ENCODE measurements around the gene LBX2.
A peak's percentile ranks its signal among the peaks of the same experiment; 100 is the strongest.

LBX2 gene

DNA sequence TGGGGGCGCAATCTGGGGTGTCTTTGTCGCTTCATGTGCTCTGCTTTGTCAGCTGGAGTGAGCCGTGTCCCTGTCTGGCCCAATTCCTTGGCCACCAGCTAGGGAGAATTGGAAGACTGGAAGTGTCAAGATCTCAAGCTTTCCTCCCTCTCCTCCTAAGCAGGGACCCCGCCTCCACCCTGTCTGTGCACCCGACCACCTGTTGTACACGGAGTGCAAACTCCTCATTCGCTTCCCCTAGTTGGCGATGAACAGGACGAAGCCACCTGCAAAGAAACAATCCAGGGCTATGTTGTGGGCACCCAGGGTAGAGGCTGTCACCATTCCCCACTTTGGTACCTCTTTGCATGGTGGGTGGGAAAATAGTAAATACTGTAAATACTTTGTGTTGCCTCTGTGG lies 28.3 kb upstream of the LBX2 start:
- H3K4me2 ChIP-seq = peak overlapping the region; percentile 98
- H3K9ac ChIP-seq = peak overlapping the region; percentile 94; the same call in 1 of the 2 replicates
- no peaks in the 10 kb centered on the region for H3K9me3 ChIP-seq
- H3K4me3 ChIP-seq = peak overlapping the region; percentile 97
- H3K4me1 ChIP-seq = peaks cover 41% of the 10 kb centered on the region
- H4K20me1 ChIP-seq = peaks cover 32% of the 10 kb centered on the region
- H3K27ac ChIP-seq = no peak overlapping the region
- peaks cover 36% of the 10 kb centered on the region for H3K36me3 ChIP-seq
- TF ChIP-seq Cebpa-rat (IDR thresholded peaks at IDR 0.05) = no peak
- no peaks in the 10 kb centered on the region for H3K27me3 ChIP-seq

DNA sequence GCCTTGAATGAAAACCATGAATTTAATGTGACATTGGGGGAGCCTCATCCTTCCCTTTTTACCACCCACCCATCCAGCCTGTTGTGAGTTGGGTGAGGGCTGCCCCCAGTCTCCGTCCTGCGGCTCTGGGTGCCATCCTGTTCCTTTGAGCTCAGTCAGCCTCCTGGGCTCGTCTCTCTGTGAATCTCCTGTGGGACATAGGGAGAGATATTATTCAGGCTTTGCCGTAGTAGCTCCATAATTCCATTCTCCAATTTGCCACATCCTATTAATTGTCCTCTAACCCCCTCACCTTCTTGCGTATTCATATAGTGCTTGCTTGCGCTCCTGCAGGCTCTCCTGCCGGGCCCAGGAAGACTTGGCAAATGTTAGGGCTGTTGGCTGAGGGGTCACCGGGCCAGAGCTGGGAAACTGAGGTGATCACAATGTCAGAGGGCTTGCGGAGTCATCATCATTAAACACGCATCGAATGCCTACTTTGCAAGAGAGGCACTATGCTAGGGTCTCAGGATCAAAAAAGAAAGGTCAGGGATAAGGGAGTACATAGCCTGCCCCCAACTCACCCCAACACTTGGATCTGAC lies 27.3 kb upstream of the LBX2 start:
- Histone ChIP-seq H3K36me3 (peaks cover 31% of the 10 kb centered on the region), H3K27ac (no peak overlapping the region), H3K9me3 (no peaks in the 10 kb centered on the region), H3K4me1 (peaks cover 31% of the 10 kb centered on the region), H3K4me3 (no peak overlapping the region), H3K27me3 (no peaks in the 10 kb centered on the region; the same call in 1 of the 2 replicates), H4K20me1 (peaks cover 22% of the 10 kb centered on the region), H3K9ac (no peak overlapping the region), H3K4me2 (0 out of 2 replicates have a peak overlapping the region, but pooled peaks have one; percentile 8)
- TF ChIP-seq Cebpa-rat (IDR thresholded peaks at IDR 0.05) = no peak

DNA sequence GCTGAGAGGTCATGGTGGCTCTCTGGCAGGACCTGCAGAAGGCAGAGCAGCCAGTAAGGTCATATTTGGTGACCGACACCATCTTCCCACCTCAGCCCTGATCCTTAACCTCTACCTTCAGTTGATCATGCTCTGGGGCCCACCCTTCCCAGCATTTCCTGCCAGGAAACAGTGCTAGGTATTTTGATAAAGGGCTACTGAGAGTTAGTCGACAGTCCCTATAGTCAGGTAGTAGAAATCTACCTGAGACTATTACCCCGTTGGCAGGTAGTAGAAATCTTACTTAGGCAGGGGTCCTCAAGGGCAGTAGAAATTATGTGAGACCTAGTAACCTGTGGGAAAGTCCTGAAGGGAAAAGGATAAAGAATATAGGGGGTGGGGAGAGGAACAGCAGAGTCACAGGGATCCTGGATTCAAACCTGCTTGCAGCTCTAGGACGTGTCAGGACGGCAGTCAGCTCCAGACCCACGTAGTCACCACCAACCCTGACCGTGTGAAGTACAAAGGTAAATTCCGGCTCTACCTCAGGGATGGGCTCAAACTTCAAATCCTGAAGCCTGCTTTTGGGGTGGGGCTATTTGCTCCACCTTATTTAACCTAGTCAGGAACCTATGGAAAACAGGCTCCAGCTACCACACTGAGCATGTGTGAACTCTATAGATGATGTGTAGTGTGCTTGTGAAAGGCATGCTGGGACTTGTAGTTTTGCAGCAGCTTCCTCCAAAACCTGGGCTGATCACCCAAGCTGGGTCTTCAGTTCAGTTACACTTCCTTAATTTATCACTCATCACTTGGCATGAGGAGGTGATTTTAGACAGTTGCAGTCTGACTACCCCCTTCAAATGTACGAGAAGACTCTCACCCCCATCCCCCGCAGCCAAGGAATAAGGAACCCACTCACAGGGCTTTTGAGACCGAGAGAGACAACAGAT lies 26.6 kb upstream of the LBX2 start, which contains the start of gene DQX1:
TSS of gene DQX1 (minus strand) at position 515 of the 932 bp plus-strand sequence. CDS start at position 13, 502 bp downstream.
- Histone ChIP-seq H3K4me2 (0 out of 2 replicates have a peak within 1 kb of the TSS, but pooled peaks have one; percentile 8), H3K9me3 (no peaks in the 10 kb centered on the region), H3K9ac (no peak within 1 kb of the TSS), H3K36me3 (peaks cover 31% of the 10 kb centered on the region), H3K4me3 (no peak within 1 kb of the TSS), H4K20me1 (peaks cover 14% of the 10 kb centered on the region), H3K27ac (no peak within 1 kb of the TSS), H3K27me3 (no peaks in the 10 kb centered on the region; the same call in 1 of the 2 replicates), H3K4me1 (peaks cover 24% of the 10 kb centered on the region)
- TF ChIP-seq Cebpa-rat (IDR thresholded peaks at IDR 0.05) = no peak

DNA sequence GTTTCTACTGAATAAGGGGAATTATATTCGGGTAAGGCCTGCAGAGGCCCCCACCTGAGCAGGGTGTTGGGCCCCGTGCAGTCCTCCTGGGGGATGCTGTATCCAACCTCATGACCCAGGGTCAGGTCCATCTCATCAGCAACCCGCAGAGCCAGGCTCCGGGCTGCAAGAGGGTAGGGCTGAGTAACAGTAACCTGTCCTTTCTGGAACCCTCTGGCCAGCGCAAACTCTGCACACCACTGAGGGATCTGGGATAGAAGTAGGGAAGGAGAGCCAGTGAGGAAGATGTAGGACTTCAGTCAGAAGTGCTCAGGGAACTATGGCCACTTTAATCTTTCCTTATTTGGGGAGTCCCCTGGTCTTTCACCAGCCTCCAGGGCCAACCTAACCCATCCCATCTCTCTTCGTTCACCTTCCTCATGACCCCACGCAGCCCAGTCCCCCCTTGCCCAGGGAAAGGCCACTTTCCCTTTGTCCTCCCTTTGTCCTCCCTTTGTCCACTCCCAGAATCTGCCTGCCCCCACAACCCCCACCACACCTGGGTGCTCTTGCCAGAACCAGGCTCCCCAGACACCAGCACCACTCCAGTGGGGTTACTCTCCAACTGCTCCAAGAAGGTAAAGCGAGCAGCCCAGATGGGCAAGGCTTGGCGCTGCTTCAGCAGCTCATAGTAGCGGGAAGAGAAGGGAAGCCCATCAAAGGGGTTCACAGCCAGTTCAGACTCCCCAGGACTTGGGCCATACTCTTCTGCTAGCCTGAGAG lies 25.7 kb upstream of the LBX2 start:
- Histone ChIP-seq H3K4me3 (no peak overlapping the region), H4K20me1 (peaks cover 12% of the 10 kb centered on the region), H3K4me2 (no peak overlapping the region), H3K4me1 (peaks cover 20% of the 10 kb centered on the region), H3K27me3 (peaks cover 7% of the 10 kb centered on the region), H3K9ac (no peak overlapping the region), H3K9me3 (no peaks in the 10 kb centered on the region), H3K36me3 (peaks cover 31% of the 10 kb centered on the region), H3K27ac (no peak overlapping the region)
- no peak for TF ChIP-seq Cebpa-rat (IDR thresholded peaks at IDR 0.05)

DNA sequence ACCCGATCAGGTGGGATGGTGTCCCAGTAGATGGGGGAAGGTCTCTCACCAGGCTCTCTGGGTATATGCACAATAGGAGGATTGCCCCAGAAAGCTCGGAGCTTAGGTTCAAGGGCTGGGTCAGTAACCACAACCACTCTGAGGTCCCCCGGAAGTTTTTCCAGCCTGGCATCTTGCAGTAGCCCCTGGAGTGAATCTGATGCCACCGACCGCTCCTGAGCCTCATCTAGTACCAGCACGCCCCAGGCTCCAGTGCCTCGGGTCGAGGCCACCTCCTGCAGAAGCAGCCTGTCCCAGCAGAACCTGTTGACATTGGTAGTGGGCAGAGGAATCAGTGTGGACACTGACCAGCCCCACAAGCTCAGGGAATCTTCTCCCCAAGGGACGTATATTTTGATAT lies 24.6 kb upstream of the LBX2 start:
- H3K4me3 ChIP-seq = no peak overlapping the region
- H3K36me3 ChIP-seq = peaks cover 31% of the 10 kb centered on the region
- peaks cover 20% of the 10 kb centered on the region for H3K4me1 ChIP-seq
- no peak overlapping the region for H3K4me2 ChIP-seq
- H3K9ac ChIP-seq = no peak overlapping the region
- no peak for TF ChIP-seq Cebpa-rat (IDR thresholded peaks at IDR 0.05)
- peaks cover 11% of the 10 kb centered on the region for H4K20me1 ChIP-seq
- H3K27ac ChIP-seq = no peak overlapping the region
- H3K9me3 ChIP-seq = no peaks in the 10 kb centered on the region
- H3K27me3 ChIP-seq = peaks cover 18% of the 10 kb centered on the region

DNA sequence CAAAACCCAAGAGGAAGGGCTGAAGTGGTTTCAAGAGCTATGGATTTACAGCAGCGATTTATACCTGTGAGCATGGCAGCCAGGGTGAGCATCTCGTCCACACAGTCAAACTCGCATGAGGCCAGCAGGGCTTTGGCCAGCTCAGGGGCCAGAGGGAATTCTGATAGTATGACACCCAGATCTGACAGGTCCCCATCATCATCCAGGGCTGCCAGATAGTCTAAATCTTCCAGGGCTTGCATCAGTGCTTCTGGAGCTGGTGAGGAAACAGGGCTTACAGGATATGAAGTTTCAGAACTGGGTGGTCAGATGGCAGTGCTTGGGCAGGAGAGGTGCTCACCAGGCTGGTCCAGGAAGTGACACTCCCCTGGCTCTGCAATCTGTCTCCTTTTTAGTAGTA lies 23.1 kb upstream of the LBX2 start:
- no peak overlapping the region for H3K4me3 ChIP-seq
- no peak overlapping the region for H3K4me2 ChIP-seq
- peaks cover 23% of the 10 kb centered on the region for H3K36me3 ChIP-seq
- H3K9me3 ChIP-seq = no peaks in the 10 kb centered on the region
- no peak overlapping the region for H3K9ac ChIP-seq
- peaks cover 5% of the 10 kb centered on the region for H3K4me1 ChIP-seq
- H3K27me3 ChIP-seq = peaks cover 33% of the 10 kb centered on the region
- H4K20me1 ChIP-seq = no peaks in the 10 kb centered on the region; the same call in 1 of the 2 replicates
- no peak for TF ChIP-seq Cebpa-rat (IDR thresholded peaks at IDR 0.05)
- H3K27ac ChIP-seq = no peak overlapping the region

DNA sequence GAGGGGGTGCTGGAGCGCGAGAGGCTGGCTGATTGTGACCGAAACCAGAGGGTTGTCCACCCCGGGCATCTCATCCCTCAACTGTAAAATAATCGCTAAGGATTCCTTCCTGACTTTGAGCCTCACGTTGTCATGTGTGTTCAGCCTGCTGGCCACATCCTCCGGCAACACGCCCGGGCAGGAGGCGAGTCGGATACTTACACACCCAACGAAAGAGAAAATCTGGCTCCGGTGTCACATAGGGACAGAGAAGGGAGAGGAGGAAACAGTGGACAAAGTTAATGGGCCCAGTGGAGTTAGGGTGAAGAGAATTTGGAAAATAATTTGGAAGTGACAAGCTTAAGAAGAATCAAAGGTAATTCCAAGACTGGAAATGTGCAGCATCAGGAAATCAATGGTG lies 17.2 kb upstream of the LBX2 start:
- no peak overlapping the region for H3K4me2 ChIP-seq
- H3K36me3 ChIP-seq = no peaks in the 10 kb centered on the region
- H4K20me1 ChIP-seq = peaks cover 39% of the 10 kb centered on the region
- H3K4me1 ChIP-seq = peaks cover 16% of the 10 kb centered on the region
- H3K9me3 ChIP-seq = peaks cover 27% of the 10 kb centered on the region; the same call in 1 of the 2 replicates
- H3K27me3 ChIP-seq = peaks cover 92% of the 10 kb centered on the region
- H3K27ac ChIP-seq = no peak overlapping the region
- no peak overlapping the region for H3K4me3 ChIP-seq
- TF ChIP-seq Cebpa-rat (IDR thresholded peaks at IDR 0.05) = no peak
- no peak overlapping the region for H3K9ac ChIP-seq

DNA sequence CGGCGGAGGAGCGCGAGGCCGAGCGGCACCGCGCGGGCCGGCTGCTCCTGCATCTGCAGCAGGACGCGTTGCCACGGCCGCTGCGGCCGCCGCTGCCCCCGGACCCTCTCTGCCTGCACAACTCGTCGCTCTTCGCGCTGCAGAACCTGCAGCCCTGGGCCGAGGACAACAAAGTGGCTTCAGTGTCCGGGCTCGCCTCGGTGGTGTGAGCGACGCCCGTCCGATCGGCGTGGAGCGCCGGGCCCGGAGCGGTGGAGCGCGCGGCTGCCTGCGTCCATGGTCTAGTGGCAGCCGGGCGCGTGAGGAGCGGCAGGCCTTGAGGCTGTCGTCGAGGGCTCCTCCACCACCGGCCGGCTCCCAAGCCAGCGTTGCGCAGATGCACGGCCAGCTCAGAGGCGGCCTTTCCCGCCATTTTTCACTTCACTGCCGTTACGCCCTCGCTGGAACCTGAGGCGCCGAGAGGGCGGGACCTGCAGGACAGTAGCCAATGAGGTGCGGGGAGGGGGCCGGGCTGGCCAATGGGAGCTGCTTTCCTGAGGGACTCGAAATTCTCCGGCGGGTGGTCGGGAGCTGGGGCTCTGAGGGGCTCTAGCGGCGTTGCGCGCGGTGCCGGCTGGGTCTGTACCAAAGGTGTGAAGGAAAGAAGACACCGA lies 16.7 kb upstream of the LBX2 start:
- no peaks in the 10 kb centered on the region for H3K36me3 ChIP-seq
- H3K27me3 ChIP-seq = peaks cover 97% of the 10 kb centered on the region
- no peak overlapping the region for H3K27ac ChIP-seq
- peaks cover 39% of the 10 kb centered on the region for H4K20me1 ChIP-seq
- peaks cover 27% of the 10 kb centered on the region; the same call in 1 of the 2 replicates for H3K9me3 ChIP-seq
- no peak overlapping the region for H3K4me2 ChIP-seq
- TF ChIP-seq Cebpa-rat (IDR thresholded peaks at IDR 0.05) = no peak
- peaks cover 16% of the 10 kb centered on the region for H3K4me1 ChIP-seq
- H3K9ac ChIP-seq = no peak overlapping the region
- H3K4me3 ChIP-seq = no peak overlapping the region

Data from BLaER1 (cell line).